Neural cell (in vitro differentiated cells): ENCODE measurements around the gene RBFOX2. TPM values are rescaled to one million over a fixed set of nuclear protein-coding genes. Genes with fewer than 3 reads are reported as not detected.
A peak's percentile ranks its signal among the peaks of the same experiment; 100 is the strongest.

ENCODE experiments used
- H2AFZ ChIP-seq: fragments of 200-600, 300-800 bp; sonication (generic), shearing (Covaris generic); 2 replicates; pipeline ENCODE4 v1.6.0; 2014; ENCODE audit warnings: low read depth, mild to moderate bottlenecking, antibody characterized with exemption, low read length, moderate library complexity
- H3F3A ChIP-seq: fragments of 200-600 bp; shearing (Covaris generic); 2 replicates; pipeline ENCODE4 v1.6.1; 2016; ENCODE audit warnings: mild to moderate bottlenecking, moderate library complexity, mixed read lengths, antibody characterized with exemption, low read length; ENCODE audit not compliant: insufficient read depth, poor library complexity, severe bottlenecking
- H3K27ac ChIP-seq: fragments of 200-600, 300-800 bp; sonication (generic), shearing (Covaris generic); 2 replicates; pipeline ENCODE4 v1.5.1; 2014; ENCODE audit warnings: mild to moderate bottlenecking, low read length, moderate library complexity
- H3K27me3 ChIP-seq: fragments of 300-800, 200-600 bp; sonication (generic), shearing (Covaris generic); 2 replicates; pipeline ENCODE4 v1.6.0; 2014; ENCODE audit warnings: mild to moderate bottlenecking, low read depth, low read length, moderate library complexity; ENCODE audit not compliant: insufficient read depth
- H3K36me3 ChIP-seq: fragments of 300-800, 200-600 bp; sonication (generic), shearing (Covaris generic); 2 replicates; pipeline ENCODE4 v1.5.1; 2014; ENCODE audit warnings: mild to moderate bottlenecking, antibody characterized with exemption, low read length, moderate library complexity; ENCODE audit not compliant: insufficient read depth
- H3K4me2 ChIP-seq: fragments of 300-800, 200-600 bp; sonication (generic), shearing (Covaris generic); 2 replicates; pipeline ENCODE4 v1.6.0; 2014; ENCODE audit warnings: mild to moderate bottlenecking, low read length
- H3K4me3 ChIP-seq: fragments of 300-800, 200-600 bp; sonication (generic), shearing (Covaris generic); 2 replicates; pipeline ENCODE4 v1.5.1; 2014; ENCODE audit warnings: mild to moderate bottlenecking, low read length, moderate library complexity
- H3K79me2 ChIP-seq: fragments of 200-600 bp; shearing (Covaris generic); replicated peaks from 2 replicates; pipeline ENCODE4 v1.6.0; 2014; ENCODE audit warnings: mild to moderate bottlenecking, low read length, moderate library complexity; ENCODE audit not compliant: insufficient read depth
- H3K9ac ChIP-seq: fragments of 300-800, 200-600 bp; sonication (generic), shearing (Covaris generic); 2 replicates; pipeline ENCODE4 v1.6.1; 2016; ENCODE audit warnings: mild to moderate bottlenecking, low read length, mixed read lengths
- H3K9me2 ChIP-seq: fragments of 200-600 bp; shearing (Covaris generic); 2 replicates; pipeline ENCODE4 v1.6.1; 2016; ENCODE audit warnings: mild to moderate bottlenecking, low read length, mixed read lengths; ENCODE audit not compliant: insufficient read depth
- H3K9me3 ChIP-seq: fragments of 200-600, 300-800 bp; sonication (generic), shearing (Covaris generic); 2 replicates; pipeline ENCODE4 v1.6.1; 2016; ENCODE audit warnings: mild to moderate bottlenecking, mixed run types, low read length, moderate library complexity, mixed read lengths
- H4K20me1 ChIP-seq: fragments of 200-600 bp; shearing (Covaris generic); 2 replicates; pipeline ENCODE4 v1.6.1; 2016; ENCODE audit warnings: mild to moderate bottlenecking, mixed run types; ENCODE audit not compliant: insufficient read depth
- EZH2 ChIP-seq: fragments of 200-600, 300-800 bp; shearing (Covaris generic), sonication (generic); IDR thresholded peaks from 2 replicates; pipeline ENCODE4 v1.6.1; 2014; ENCODE audit warnings: antibody characterized with exemption, low read length, borderline replicate concordance, mild to moderate bottlenecking; ENCODE audit not compliant: insufficient read depth, poor library complexity, severe bottlenecking
- MXI1 ChIP-seq: fragments of 450-650 bp; conservative IDR thresholded peaks from 2 replicates; pipeline ENCODE4 v1.6.1; 2014; ENCODE audit warnings: antibody characterized with exemption, mild to moderate bottlenecking; ENCODE audit not compliant: poor library complexity, severe bottlenecking
- POLR2AphosphoS5 ChIP-seq: IDR thresholded peaks from 2 replicates; pipeline ENCODE4 v1.6.1; 2012
- RAD21 ChIP-seq: fragments of 450-650 bp; conservative IDR thresholded peaks from 2 replicates; pipeline ENCODE4 v1.6.1; 2014; ENCODE audit warnings: antibody characterized with exemption, mild to moderate bottlenecking, moderate library complexity
- REST ChIP-seq: IDR thresholded peaks from 2 replicates; pipeline ENCODE4 v1.6.1; 2012; ENCODE audit warnings: borderline replicate concordance
- TAF1 ChIP-seq: IDR thresholded peaks from 2 replicates; pipeline ENCODE4 v1.6.1; 2012; ENCODE audit warnings: low read depth
- polyA plus RNA-seq: library from polyadenylated mRNA; depleted of rRNA; stranded (reverse); fragments of >200 nt; gene quantifications from 2 replicates; pipeline ENCODE4 v1.2.3, GENCODE V29; 2014

The RBFOX2 gene
- polyA plus RNA-seq, 1 donor from 2014 or later = 529 TPM

GRCh38 chr22:35914357-35914664 is 114.3 kb downstream of the RBFOX2 start:
- Histone ChIP-seq H4K20me1 (no peaks in the 10 kb centered on the region), H3F3A (peaks cover 9% of the 10 kb centered on the region), H3K27me3 (no peaks in the 10 kb centered on the region), H3K36me3 (no peaks in the 10 kb centered on the region), H3K4me3 (peak overlapping the region; percentile 67), H3K9me3 (no peaks in the 10 kb centered on the region), H3K27ac (peak overlapping the region; percentile 57), H3K79me2 (peaks cover 58% of the 10 kb centered on the region), H2AFZ (no peak overlapping the region), H3K9ac (peak overlapping the region; percentile 18), H3K9me2 (no peaks in the 10 kb centered on the region), H3K4me2 (peak overlapping the region; percentile 66)
- TF ChIP-seq EZH2 = no peak
- no peak for TF ChIP-seq MXI1

- Histone ChIP-seq H3K9me2 (no peaks in the 10 kb centered on the region), H3K79me2 (peaks cover 56% of the 10 kb centered on the region), H4K20me1 (no peaks in the 10 kb centered on the region), H3K9ac (no peak overlapping the region), H3K27ac (peak overlapping the region; percentile 57), H3K4me2 (peak overlapping the region; percentile 66), H3F3A (peaks cover 9% of the 10 kb centered on the region), H2AFZ (no peak overlapping the region), H3K27me3 (no peaks in the 10 kb centered on the region), H3K36me3 (no peaks in the 10 kb centered on the region), H3K4me3 (peak overlapping the region; percentile 67), H3K9me3 (no peaks in the 10 kb centered on the region)
- TF ChIP-seq REST (no peak), TAF1 (no peak)
These were observed 114.7 kb downstream of the RBFOX2 start for GRCh38 chr22:35913925-35914324.

GRCh38 chr22:35912658-35913057 is 116.0 kb downstream of the RBFOX2 start:
- no peak overlapping the region for H3K9ac ChIP-seq
- no peak overlapping the region for H2AFZ ChIP-seq
- peaks cover 43% of the 10 kb centered on the region for H3K79me2 ChIP-seq
- H3K9me2 ChIP-seq = no peaks in the 10 kb centered on the region
- H4K20me1 ChIP-seq = no peaks in the 10 kb centered on the region
- H3K4me3 ChIP-seq = no peak overlapping the region
- no peaks in the 10 kb centered on the region for H3K36me3 ChIP-seq
- no peak overlapping the region for H3K4me2 ChIP-seq
- H3K9me3 ChIP-seq = no peaks in the 10 kb centered on the region
- H3F3A ChIP-seq = peaks cover 9% of the 10 kb centered on the region
- H3K27ac ChIP-seq = no peak overlapping the region
- H3K27me3 ChIP-seq = no peaks in the 10 kb centered on the region
- TF ChIP-seq REST (no peak), RAD21 (no peak), MXI1 (no peak), EZH2 (no peak), TAF1 (no peak), POLR2AphosphoS5 (no peak)
